DND-41 (cell line): ENCODE results near the gene MYBBP1A.

ENCODE experiments used
- ATAC-seq: fragments of 200-7000 bp; cut with Tn5 transposase; 3 replicates; pipeline ENCODE4 v1.9.1; 2021; ENCODE audit warnings: low read depth; ENCODE audit not compliant: insufficient read depth
- DNase-seq: peaks from one replicate; pipeline ENCODE4 v3.0.0-alpha.2; 2020
- H2AFZ ChIP-seq: 2 replicates; pipeline ENCODE4 v1.6.0; 2012; ENCODE audit warnings: low read depth, low read length
- H3K27ac ChIP-seq: 2 replicates; pipeline ENCODE4 v1.5.1; 2012; ENCODE audit warnings: low read length, inconsistent platforms
- H3K27me3 ChIP-seq: fragments of 200-600 bp; sonication (generic); 2 replicates; pipeline ENCODE4 v1.6.0; 2012; ENCODE audit warnings: low read length, mild to moderate bottlenecking, inconsistent platforms; ENCODE audit not compliant: insufficient read depth, poor library complexity
- H3K36me3 ChIP-seq: 2 replicates; pipeline ENCODE4 v1.5.1; 2012; ENCODE audit warnings: low read length, inconsistent platforms; ENCODE audit not compliant: insufficient read depth
- H3K4me1 ChIP-seq: 2 replicates; pipeline ENCODE4 v1.5.1; 2012; ENCODE audit warnings: mild to moderate bottlenecking, low read length; ENCODE audit not compliant: insufficient read depth
- H3K4me2 ChIP-seq: 2 replicates; pipeline ENCODE4 v1.6.0; 2012; ENCODE audit warnings: mild to moderate bottlenecking, moderate library complexity, low read length, inconsistent platforms; ENCODE audit not compliant: insufficient read depth
- H3K4me3 ChIP-seq, 2 experiments: fragments of 200-600 bp in 1 of 2; shearing (Covaris generic) in 1 of 2; 2 replicates each; pipeline ENCODE4 v1.5.1; 2012 to 2016; ENCODE audit warnings: inconsistent platforms in 2 of 2, low read length in 2 of 2, mild to moderate bottlenecking in 2 of 2, low read depth in 1 of 2, moderate library complexity in 1 of 2
- H3K79me2 ChIP-seq: 2 replicates; pipeline ENCODE4 v1.6.0; 2012; ENCODE audit warnings: low read length, inconsistent platforms; ENCODE audit not compliant: insufficient read depth
- H3K9ac ChIP-seq: 2 replicates; pipeline ENCODE4 v1.6.0; 2012; ENCODE audit warnings: low read depth, mild to moderate bottlenecking, inconsistent platforms, low read length, moderate library complexity
- H3K9me3 ChIP-seq: 2 replicates; pipeline ENCODE4 v1.5.1; 2012; ENCODE audit warnings: low read length, moderate library complexity, mild to moderate bottlenecking, inconsistent platforms; ENCODE audit not compliant: insufficient read depth, severe bottlenecking
- H4K20me1 ChIP-seq: 2 replicates; pipeline ENCODE4 v1.6.0; 2012; ENCODE audit warnings: low read length; ENCODE audit not compliant: insufficient read depth
- CTCF ChIP-seq: IDR thresholded peaks from 2 replicates; pipeline ENCODE4 v1.5.1; 2012; ENCODE audit warnings: borderline replicate concordance, low read length, moderate library complexity, mild to moderate bottlenecking; ENCODE audit not compliant: poor library complexity, severe bottlenecking; ENCODE audit errors: extremely low read depth
- EZH2 ChIP-seq: IDR thresholded peaks from 3 replicates; pipeline ENCODE4 v1.6.1; 2012; ENCODE audit warnings: borderline replicate concordance, low read depth, mild to moderate bottlenecking, moderate library complexity, low read length, inconsistent platforms; ENCODE audit not compliant: severe bottlenecking

Gene MYBBP1A

GRCh38 chr17:4519361-4519788, 35.8 kb downstream of the MYBBP1A start:
- H3K9me3 ChIP-seq = no peaks in the 10 kb centered on the region
- H3K27ac ChIP-seq = no peak overlapping the region
- TF ChIP-seq CTCF (no peak), EZH2 (no peak)
- H3K4me3 ChIP-seq = no peak overlapping the region
- ATAC-seq (no peak), DNase-seq (no peak)
- no peaks in the 10 kb centered on the region for H3K79me2 ChIP-seq
- H3K4me1 ChIP-seq = no peaks in the 10 kb centered on the region
- H3K36me3 ChIP-seq = no peaks in the 10 kb centered on the region
- no peak overlapping the region for H3K4me2 ChIP-seq
- no peak overlapping the region for H2AFZ ChIP-seq
- no peaks in the 10 kb centered on the region for H3K27me3 ChIP-seq
- no peak overlapping the region for H3K9ac ChIP-seq
- H4K20me1 ChIP-seq = no peaks in the 10 kb centered on the region; the same call in 1 of the 2 replicates

- Histone ChIP-seq H3K4me1 (no peaks in the 10 kb centered on the region), H3K79me2 (no peaks in the 10 kb centered on the region), H3K4me2 (no peak overlapping the region), H4K20me1 (no peaks in the 10 kb centered on the region; the same call in 1 of the 2 replicates), H3K36me3 (no peaks in the 10 kb centered on the region), H3K9ac (no peak overlapping the region), H2AFZ (no peak overlapping the region), H3K27me3 (no peaks in the 10 kb centered on the region), H3K27ac (no peak overlapping the region), H3K9me3 (no peaks in the 10 kb centered on the region), H3K4me3 (no peak overlapping the region)
- ATAC-seq (no peak), DNase-seq (no peak)
- TF ChIP-seq CTCF (no peak), EZH2 (no peak)
Observed at GRCh38 chr17:4518901-4519300, 36.3 kb downstream of the MYBBP1A start.

- no peak for TF ChIP-seq CTCF
- TF ChIP-seq EZH2 = no peak
- no peak for DNase-seq
- H3K9ac ChIP-seq = no peak overlapping the region
- H3K27me3 ChIP-seq = no peaks in the 10 kb centered on the region
- H3K27ac ChIP-seq = no peak overlapping the region
- no peak overlapping the region for H2AFZ ChIP-seq
- ATAC-seq = no peak
- H3K9me3 ChIP-seq = no peaks in the 10 kb centered on the region
- H3K4me3 ChIP-seq = no peak overlapping the region
- no peak overlapping the region for H3K4me2 ChIP-seq
- no peaks in the 10 kb centered on the region; the same call in 1 of the 2 replicates for H4K20me1 ChIP-seq
- no peaks in the 10 kb centered on the region for H3K4me1 ChIP-seq
- H3K79me2 ChIP-seq = no peaks in the 10 kb centered on the region
- H3K36me3 ChIP-seq = no peaks in the 10 kb centered on the region
Observed at GRCh38 chr17:4516735-4517134, 38.4 kb downstream of the MYBBP1A start.

GRCh38 chr17:4515501-4515900, 39.7 kb downstream of the MYBBP1A start:
- Histone ChIP-seq H3K9ac (no peak overlapping the region), H3K27ac (no peak overlapping the region), H2AFZ (no peak overlapping the region), H3K4me2 (no peak overlapping the region), H3K4me1 (no peaks in the 10 kb centered on the region), H3K9me3 (no peaks in the 10 kb centered on the region), H3K27me3 (no peaks in the 10 kb centered on the region), H4K20me1 (peaks cover 3% of the 10 kb centered on the region; the same call in 1 of the 2 replicates), H3K79me2 (no peaks in the 10 kb centered on the region), H3K4me3 (no peak overlapping the region), H3K36me3 (no peaks in the 10 kb centered on the region)
- no peak for ATAC-seq
- no peak for DNase-seq
- TF ChIP-seq CTCF = no peak
- no peak for TF ChIP-seq EZH2
